ENCODE results near the gene ULK3.
"Not testable (repeated sequence)": the region's sequence is repeated elsewhere in the genome, so short reads cannot be mapped to it uniquely, and the experiment has no call there.

Gene ULK3, protein sequence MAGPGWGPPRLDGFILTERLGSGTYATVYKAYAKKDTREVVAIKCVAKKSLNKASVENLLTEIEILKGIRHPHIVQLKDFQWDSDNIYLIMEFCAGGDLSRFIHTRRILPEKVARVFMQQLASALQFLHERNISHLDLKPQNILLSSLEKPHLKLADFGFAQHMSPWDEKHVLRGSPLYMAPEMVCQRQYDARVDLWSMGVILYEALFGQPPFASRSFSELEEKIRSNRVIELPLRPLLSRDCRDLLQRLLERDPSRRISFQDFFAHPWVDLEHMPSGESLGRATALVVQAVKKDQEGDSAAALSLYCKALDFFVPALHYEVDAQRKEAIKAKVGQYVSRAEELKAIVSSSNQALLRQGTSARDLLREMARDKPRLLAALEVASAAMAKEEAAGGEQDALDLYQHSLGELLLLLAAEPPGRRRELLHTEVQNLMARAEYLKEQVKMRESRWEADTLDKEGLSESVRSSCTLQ

DNA sequence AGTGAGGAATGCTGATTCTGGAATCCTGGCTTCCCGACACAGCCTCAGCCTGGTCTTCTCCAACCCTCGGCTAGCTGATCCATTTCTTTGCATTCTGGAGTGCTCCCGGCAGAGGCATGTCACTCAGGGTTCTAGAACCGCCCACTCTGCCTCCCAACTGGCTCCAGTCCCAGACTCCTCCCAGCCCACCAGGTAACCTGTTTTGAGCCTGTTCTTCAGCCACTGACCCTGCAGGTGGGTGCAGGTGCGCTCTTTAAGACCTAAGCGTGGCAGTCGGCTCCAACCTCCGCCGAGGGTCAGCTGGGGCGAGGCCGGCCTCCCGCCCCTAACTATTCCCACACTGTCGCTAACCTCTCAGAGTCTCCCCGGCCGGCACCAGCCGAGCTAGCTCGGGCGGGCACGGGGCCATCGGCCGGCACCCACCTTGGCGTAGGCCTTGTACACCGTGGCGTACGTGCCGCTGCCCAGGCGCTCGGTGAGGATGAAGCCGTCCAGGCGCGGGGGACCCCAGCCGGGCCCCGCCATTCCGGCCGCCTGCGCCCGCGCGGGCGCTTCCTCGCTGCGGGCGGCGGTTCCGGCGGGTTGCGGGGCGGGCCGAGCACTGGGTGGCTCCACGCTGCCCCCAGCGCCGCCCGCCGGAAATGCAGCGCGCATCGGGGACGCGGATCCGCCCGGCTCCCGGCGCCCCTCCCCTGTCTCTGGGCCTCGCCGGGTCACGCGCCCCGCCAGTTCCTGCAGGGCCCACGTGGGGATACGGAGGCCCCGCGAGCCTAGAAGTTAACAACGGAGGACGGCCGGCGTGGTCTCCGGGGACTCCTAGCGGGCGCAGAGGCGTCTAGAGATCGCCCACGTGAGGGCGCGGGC lies at the start of gene ULK3:
Gene ULK3, minus strand, starts transcription at position 576 of the 864 bp plus-strand sequence. Its CDS starts 51 bp downstream, at position 525.
- Mint-ChIP-seq H3K9me3 (no peaks in the 10 kb centered on the region), H3K27me3 (no peaks in the 10 kb centered on the region), H3K36me3 (peaks cover 15% of the 10 kb centered on the region), H3K4me1 (peaks cover 62% of the 10 kb centered on the region), H3K4me3 (peak within 1 kb of the TSS; percentile 93), H3K27ac (peak within 1 kb of the TSS; percentile 90)
- ATAC-seq, result peak; percentile 93

DNA sequence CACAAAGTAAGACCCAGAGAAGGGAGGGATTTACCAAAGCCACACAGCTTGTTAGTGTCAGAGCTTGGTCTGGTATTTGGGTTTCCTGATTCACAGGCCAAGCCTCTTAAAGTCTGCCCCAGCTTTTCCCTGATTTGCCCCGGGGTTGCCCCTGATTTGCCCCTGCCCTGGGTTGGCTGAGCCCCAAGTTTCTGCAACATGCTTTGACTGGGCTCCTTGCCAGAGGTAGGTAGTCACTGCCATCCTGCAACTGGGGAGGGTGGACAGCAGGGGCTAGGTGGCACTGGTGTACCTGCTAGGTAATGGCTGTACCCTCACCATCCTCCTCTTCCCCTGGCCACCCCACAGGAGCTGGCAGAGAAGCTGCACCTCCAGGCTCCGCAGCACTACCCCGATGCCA lies 49.4 kb upstream of the ULK3 start:
- ATAC-seq, result no peak
- no peak overlapping the region for H3K4me3 Mint-ChIP-seq

DNA sequence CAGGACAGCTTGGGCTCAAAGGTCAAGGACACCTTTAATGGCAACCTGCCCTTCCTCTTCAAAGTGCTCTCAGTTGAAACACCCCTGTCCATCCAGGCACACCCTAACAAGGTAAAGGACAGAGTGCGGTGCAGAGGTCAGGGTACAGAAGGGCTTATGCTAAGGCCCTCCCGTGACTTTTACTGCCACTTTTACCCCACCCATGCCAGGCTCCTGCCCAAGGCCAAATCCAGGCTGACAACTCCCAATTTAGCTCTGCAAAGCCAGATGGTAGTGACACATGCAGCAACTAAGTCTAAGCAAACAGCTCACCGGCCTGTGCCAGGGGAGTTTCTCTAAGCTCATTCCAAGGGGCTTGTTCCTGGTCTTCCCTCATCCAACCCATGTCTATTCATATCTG lies 48.5 kb upstream of the ULK3 start:
- Mint-ChIP-seq H3K9me3 (no peaks in the 10 kb centered on the region), H3K4me1 (peaks cover 36% of the 10 kb centered on the region), H3K27me3 (no peaks in the 10 kb centered on the region), H3K4me3 (no peak overlapping the region), H3K27ac (no peak overlapping the region), H3K36me3 (peaks cover 18% of the 10 kb centered on the region)
- ATAC-seq, result no peak

More for the DNA sequence above, 49.4 kb upstream of the ULK3 start:
- Mint-ChIP-seq H3K9me3 (no peaks in the 10 kb centered on the region), H3K36me3 (peaks cover 18% of the 10 kb centered on the region), H3K27me3 (no peaks in the 10 kb centered on the region), H3K27ac (no peak overlapping the region), H3K4me1 (peaks cover 36% of the 10 kb centered on the region)

DNA sequence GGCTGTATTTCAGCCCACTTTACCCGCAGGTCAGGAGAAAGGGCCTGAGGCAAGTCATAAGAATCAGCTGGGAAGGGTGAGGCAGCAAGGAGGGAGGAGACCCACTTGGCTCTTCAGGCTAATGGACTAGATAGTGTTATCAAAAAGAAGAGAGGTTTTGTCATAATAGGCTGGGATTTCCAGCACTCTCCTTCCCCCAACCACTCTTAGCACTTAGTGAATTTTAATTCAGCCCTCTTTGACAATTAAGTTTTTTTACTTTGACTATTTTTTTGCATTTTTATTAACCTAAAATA lies 47.7 kb upstream of the ULK3 start:
- Mint-ChIP-seq H3K4me3 (peak overlapping the region; percentile 88), H3K4me1 (peaks cover 36% of the 10 kb centered on the region), H3K9me3 (no peaks in the 10 kb centered on the region)

DNA sequence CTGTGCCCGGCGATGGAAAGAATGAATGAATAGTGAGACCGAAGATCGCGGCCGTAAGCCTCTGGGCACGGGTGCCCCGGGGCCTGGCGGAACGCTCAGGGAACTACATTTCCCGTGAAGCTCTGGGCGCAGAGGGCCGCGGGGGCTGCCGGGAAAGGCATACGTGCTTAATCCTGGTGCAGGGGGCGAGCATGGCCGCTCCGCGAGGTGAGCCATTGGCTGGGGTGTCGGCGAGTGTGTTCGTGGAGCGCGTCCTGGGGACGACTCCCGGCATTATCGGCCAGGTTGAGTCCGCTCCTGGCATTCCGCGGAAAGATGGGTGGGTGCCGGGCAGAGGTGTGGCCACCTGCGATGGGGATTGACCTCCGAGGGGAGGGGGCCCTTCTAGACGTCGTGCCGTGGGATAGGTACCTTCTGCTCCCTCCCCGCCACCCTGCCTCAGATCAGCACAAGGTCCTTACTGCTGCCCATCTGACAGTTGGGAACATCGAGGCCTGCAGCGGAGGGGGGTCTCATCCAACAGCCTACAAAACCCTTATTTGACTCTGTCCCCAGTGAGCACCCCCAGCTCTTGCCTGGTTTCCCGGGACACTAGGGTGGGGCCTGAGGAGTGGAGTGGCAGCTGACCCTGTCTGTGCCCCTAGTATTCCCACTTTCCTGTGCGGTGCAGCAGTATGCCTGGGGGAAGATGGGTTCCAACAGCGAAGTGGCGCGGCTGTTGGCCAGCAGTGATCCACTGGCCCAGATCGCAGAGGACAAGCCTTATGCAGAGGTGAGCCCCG lies 47.1 kb upstream of the ULK3 start, which contains the start of gene MPI:
Gene MPI, plus strand, starts transcription at position 160 of the 782 bp plus-strand sequence. Its CDS starts 32 bp downstream, at position 192.
- H3K4me3 Mint-ChIP-seq, result peak within 1 kb of the TSS; percentile 88
- ATAC-seq, result peak; percentile 99
- H3K4me1 Mint-ChIP-seq, result peaks cover 36% of the 10 kb centered on the region

More for the DNA sequence above, 47.7 kb upstream of the ULK3 start:
- peak overlapping the region; percentile 91 for H3K27ac Mint-ChIP-seq
- no peaks in the 10 kb centered on the region for H3K27me3 Mint-ChIP-seq
- no peak for ATAC-seq
- peaks cover 18% of the 10 kb centered on the region for H3K36me3 Mint-ChIP-seq

DNA sequence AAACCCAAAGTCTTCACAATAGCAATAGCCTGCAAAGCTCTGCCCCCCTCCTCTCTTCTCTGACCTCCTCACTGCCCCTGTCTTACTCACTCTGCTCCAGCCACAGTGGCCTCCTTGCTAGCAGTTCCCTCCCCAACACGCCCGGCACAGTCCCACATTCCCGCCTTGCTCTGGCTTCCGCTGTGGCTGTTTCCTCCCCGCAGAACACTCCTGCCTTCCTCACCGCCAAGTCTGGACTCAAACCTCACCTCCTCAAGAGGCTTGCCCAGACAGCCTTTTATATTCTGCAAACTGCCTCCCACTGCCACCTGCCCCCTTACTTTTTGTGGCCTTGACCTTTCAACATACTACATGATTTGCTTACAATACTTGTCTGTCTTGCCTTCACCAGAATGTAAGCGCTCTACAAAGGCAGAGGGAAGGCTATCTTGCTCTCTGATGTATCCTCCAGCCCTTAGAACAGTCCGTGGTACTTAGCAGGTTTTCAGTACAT lies 46.5 kb upstream of the ULK3 start:
- Mint-ChIP-seq H3K36me3 (peaks cover 18% of the 10 kb centered on the region), H3K9me3 (no peaks in the 10 kb centered on the region), H3K4me1 (peaks cover 39% of the 10 kb centered on the region), H3K4me3 (peak overlapping the region; percentile 88), H3K27ac (peak overlapping the region; percentile 91), H3K27me3 (no peaks in the 10 kb centered on the region)
- ATAC-seq, result no peak

More for the DNA sequence above, 47.1 kb upstream of the ULK3 start, which contains the start of gene MPI:
- Mint-ChIP-seq H3K36me3 (peaks cover 18% of the 10 kb centered on the region), H3K27ac (peak within 1 kb of the TSS; percentile 91), H3K9me3 (no peaks in the 10 kb centered on the region), H3K27me3 (no peaks in the 10 kb centered on the region)

DNA sequence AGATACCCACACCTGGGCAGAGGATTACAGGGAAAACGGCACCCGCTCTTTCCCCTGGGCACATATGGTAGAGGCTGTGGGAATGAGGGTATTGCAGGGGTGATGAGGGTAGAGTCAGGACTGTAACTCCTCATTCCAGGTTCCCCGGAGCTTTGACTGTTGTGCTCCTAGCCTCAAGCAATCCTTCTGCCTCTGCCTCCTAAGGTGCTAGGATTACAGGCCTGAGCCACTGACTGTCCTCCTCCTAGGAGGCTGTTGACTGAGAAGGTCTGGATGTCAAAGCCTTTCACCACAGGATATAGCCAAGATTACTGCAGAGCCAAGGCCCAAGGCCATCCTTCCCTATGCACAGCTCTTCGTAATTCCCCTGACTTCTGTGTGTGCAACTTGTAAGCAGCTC lies 45.8 kb upstream of the ULK3 start:
- Mint-ChIP-seq H3K4me1 (peaks cover 43% of the 10 kb centered on the region), H3K9me3 (no peaks in the 10 kb centered on the region), H3K4me3 (no peak overlapping the region), H3K36me3 (peaks cover 15% of the 10 kb centered on the region), H3K27me3 (no peaks in the 10 kb centered on the region), H3K27ac (no peak overlapping the region)
- no peak for ATAC-seq

DNA sequence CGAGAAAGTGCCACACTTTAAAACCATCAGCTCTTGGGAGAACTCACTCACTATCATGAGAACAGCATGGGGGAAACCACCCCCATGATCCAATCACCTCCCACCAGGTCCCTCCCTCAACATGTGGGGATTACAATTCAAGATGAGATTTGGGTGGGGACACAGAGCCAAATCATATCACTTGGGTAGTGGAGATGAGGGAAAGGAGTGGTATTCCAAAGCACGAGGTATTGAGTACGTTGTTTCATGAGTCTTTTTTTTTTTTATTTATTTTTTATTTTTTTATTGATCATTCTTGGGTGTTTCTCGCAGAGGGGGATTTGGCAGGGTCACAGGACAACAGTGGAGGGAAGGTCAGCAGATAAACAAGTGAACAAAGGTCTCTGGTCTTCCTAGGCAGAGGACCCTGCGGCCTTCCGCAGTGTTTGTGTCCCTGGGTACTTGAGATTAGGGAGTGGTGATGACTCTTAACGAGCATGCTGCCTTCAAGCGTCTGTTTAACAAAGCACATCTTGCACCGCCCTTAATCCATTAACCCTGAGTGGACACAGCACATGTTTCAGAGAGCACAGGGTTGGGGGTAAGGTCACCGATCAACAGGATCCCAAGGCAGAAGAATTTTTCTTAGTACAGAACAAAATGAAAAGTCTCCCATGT lies 44.7 kb upstream of the ULK3 start:
- not testable (repeated sequence) for H3K27ac Mint-ChIP-seq, H3K36me3 Mint-ChIP-seq, H3K9me3 Mint-ChIP-seq, H3K27me3 Mint-ChIP-seq, H3K4me3 Mint-ChIP-seq, ATAC-seq
- H3K4me1 Mint-ChIP-seq, result peaks cover 33% of the 10 kb centered on the region

DNA sequence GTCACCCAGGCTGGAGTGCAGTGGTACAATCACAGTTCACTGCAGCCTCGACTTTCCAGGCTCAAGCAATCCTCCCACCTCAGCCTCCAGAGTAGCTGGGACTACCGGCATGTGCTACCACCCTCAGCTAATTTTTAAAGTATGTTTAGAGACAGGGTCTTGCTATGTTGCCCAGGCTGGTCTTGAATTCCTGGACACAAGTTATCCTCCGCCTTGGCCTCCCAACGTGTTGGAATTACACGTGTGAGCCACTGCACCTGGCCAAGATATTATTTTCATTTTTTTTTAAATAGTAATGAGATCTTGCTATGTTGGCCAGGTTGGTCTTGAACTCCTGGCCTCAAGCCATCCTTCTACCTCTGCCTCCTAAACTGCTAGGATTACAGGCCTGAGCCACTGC lies 42.5 kb upstream of the ULK3 start:
- peaks cover 25% of the 10 kb centered on the region for H3K4me1 Mint-ChIP-seq
- no peak overlapping the region for H3K4me3 Mint-ChIP-seq
- H3K36me3 Mint-ChIP-seq, result no peaks in the 10 kb centered on the region
- H3K27me3 Mint-ChIP-seq, result no peaks in the 10 kb centered on the region
- no peak for ATAC-seq
- H3K9me3 Mint-ChIP-seq, result peaks cover 5% of the 10 kb centered on the region
- no peak overlapping the region for H3K27ac Mint-ChIP-seq

DNA sequence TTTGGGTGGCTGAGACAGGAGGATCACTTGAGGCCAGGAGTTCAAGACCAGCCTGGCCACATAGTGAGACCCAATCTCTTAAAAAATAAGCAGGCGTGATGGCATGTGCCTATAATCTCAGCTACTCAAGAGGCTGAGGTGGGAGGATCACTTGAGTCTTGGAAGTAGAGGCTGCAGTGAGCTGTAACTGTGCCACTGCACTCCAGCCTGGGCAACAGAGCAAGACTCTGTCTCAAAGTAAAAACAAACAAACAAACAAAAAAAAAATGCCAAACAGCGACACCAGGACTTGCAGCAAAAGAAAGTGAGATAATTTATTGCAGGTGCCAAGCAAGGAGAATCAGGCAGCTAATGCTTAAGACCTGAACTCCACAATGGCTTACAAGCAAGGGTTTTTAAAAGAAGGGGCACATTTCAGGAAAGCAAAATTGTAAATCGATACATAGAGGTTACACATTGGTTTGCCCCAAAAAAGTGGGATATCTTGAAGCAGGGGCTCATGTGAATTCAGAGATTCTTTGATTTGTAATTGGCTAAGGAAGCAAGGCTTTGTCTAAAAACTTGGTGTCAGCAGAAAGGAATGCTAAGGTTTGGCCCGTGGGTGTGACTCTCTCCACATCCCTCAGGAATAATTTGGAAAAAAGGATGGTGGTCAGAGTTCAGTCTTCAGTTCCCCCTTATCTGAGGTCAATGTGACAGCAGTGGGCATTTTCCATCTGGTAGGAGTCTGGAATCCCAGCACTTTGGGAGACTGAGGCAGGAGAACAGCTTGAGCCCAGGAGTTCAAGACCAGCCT lies 41.7 kb upstream of the ULK3 start:
- no peaks in the 10 kb centered on the region for H3K27me3 Mint-ChIP-seq
- no peak overlapping the region for H3K27ac Mint-ChIP-seq
- H3K36me3 Mint-ChIP-seq, result no peaks in the 10 kb centered on the region
- no peak overlapping the region for H3K4me3 Mint-ChIP-seq
- peaks cover 17% of the 10 kb centered on the region for H3K4me1 Mint-ChIP-seq
- peaks cover 5% of the 10 kb centered on the region for H3K9me3 Mint-ChIP-seq
- no peak for ATAC-seq

DNA sequence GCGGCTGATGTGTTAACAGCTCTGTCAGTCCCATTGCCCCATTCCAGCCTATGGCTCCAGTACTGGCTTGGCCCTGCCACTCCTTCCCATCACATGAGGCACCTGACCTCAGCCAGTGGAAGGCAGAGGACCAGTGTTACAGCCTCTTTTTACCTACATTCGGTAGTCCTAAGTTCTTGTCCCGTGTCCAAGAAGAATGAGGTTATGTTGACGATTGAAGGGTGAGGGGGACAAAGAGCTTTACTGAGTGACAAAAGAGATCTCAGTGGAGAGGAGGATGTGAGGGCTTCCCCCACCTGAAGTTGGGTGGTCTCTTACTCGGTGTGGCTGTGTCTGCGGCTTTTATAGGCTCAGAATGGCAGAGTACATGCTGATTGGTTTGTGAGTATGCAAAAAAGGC lies 39.6 kb upstream of the ULK3 start:
- Mint-ChIP-seq H3K27me3 (no peaks in the 10 kb centered on the region), H3K9me3 (peaks cover 5% of the 10 kb centered on the region), H3K4me1 (peaks cover 11% of the 10 kb centered on the region), H3K4me3 (no peak overlapping the region), H3K36me3 (no peaks in the 10 kb centered on the region), H3K27ac (no peak overlapping the region)
- no peak for ATAC-seq

DNA sequence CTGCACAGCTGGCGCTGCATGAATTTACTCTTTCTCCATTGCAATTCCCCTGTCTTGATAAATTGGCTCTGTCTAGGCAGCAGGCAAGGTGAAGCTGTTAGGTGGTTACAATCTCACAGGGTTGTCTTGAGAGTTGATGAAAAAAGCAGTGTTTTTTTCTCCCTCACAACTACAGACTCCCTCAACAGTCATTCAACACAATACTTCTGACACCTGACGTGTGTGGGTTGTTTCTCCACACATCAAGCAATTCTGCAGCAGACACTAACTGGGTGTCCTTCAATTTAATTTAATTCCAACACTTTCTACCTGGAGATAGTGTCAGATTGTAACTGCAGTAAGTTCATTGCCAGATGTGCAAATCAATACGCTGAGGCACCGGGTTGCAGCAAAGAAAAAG lies 35.3 kb upstream of the ULK3 start:
- Mint-ChIP-seq H3K27me3 (no peaks in the 10 kb centered on the region), H3K4me3 (no peak overlapping the region), H3K4me1 (peaks cover 10% of the 10 kb centered on the region), H3K36me3 (no peaks in the 10 kb centered on the region), H3K27ac (no peak overlapping the region), H3K9me3 (peaks cover 5% of the 10 kb centered on the region)
- no peak for ATAC-seq

DNA sequence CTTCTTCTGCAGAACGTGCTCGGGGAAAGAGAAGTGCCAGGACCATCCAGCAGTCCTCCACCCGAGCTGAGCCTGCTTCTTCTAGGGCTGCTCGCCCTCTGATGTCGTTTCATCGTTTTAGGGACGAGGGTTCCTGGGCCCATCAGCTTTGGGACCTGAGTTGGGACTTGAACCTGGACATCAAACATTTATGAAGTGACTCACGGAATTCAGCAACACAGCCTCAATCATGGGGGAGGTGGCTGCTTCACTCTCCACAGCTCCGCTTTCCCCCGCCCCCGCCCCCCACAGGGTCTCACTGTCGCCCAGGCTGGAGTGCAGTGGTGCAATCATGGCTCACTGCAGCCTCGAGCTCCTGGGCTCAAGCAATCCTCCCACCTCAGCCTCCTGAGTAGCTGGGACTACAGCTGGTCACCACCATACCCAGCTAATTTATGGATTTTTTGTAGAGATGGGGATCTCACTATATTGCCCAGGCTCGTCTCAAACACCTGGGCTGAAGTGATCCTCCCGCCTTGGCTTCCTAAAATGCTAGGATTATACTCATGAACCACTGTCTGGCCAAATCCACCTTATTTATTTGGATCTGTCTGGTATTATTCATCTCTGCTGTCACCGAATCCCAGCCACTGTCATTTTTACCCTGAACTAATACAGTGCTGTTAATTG lies 30.9 kb upstream of the ULK3 start:
- peaks cover 44% of the 10 kb centered on the region for H3K4me1 Mint-ChIP-seq
- no peak for ATAC-seq
- no peaks in the 10 kb centered on the region for H3K9me3 Mint-ChIP-seq
- no peaks in the 10 kb centered on the region for H3K27me3 Mint-ChIP-seq
- peak overlapping the region; percentile 98 for H3K27ac Mint-ChIP-seq
- H3K36me3 Mint-ChIP-seq, result peaks cover 22% of the 10 kb centered on the region
- peak overlapping the region; percentile 99 for H3K4me3 Mint-ChIP-seq
